Measurements from ENCODE around the gene OR6B3.
"Not testable (repeated sequence)": the region's sequence is repeated elsewhere in the genome, so short reads cannot be mapped to it uniquely, and the experiment has no call there.

The OR6B3 gene
- total RNA-seq, result 0 to 0.66 (median 0) reads per million in 17 experiments

GRCh38 chr2:240053173-240054155 is at the start of gene OR6B3:
OR6B3 (minus strand) TSS chr2:240053521.
- DNase-seq, result no peak

GRCh38 chr2:240098349-240098748 is 45.0 kb upstream of the OR6B3 start:
- DNase-seq, result no peak

- no peak for DNase-seq
These were observed 42.5 kb upstream of the OR6B3 start for GRCh38 chr2:240095556-240096523.

- DNase-seq, result no peak
These were observed 36.0 kb upstream of the OR6B3 start for GRCh38 chr2:240089306-240089705.

- DNase-seq, result no peak
These were observed 33.2 kb upstream of the OR6B3 start for GRCh38 chr2:240086563-240086962.

GRCh38 chr2:240078631-240079030 is 25.3 kb upstream of the OR6B3 start:
- no peak for DNase-seq

- DNase-seq, result no peak
These were observed 24.1 kb upstream of the OR6B3 start for GRCh38 chr2:240077442-240077841.

- DNase-seq, result no peak
These were observed 21.2 kb upstream of the OR6B3 start for GRCh38 chr2:240074545-240074944.

- DNase-seq, result no peak
These were observed 17.6 kb upstream of the OR6B3 start for GRCh38 chr2:240070907-240071306.

- DNase-seq, result no peak
These were observed 16.5 kb upstream of the OR6B3 start for GRCh38 chr2:240069829-240070228.

GRCh38 chr2:240068193-240068592 is 14.9 kb upstream of the OR6B3 start:
- DNase-seq, result no peak

GRCh38 chr2:240066489-240066888 is 13.2 kb upstream of the OR6B3 start:
- DNase-seq, result no peak

- no peak for DNase-seq
These were observed 11.6 kb upstream of the OR6B3 start for GRCh38 chr2:240064898-240065297.

GRCh38 chr2:240060977-240061591 is 7.8 kb upstream of the OR6B3 start:
- DNase-seq, result peak; percentile 67 to 72 (median 68)

GRCh38 chr2:240056678-240057077 is 3.4 kb upstream of the OR6B3 start:
- DNase-seq, result no peak

GRCh38 chr2:240055177-240055917 is 2.0 kb upstream of the OR6B3 start:
- no peak for DNase-seq

- DNase-seq, result no peak
These were observed 797 bp downstream of the OR6B3 start for GRCh38 chr2:240052524-240052923.

GRCh38 chr2:240051697-240052096 is 1.6 kb downstream of the OR6B3 start:
- no peak for DNase-seq

GRCh38 chr2:240050278-240050677 is 3.0 kb downstream of the OR6B3 start:
- no peak for DNase-seq

- DNase-seq, result no peak
These were observed 5.1 kb downstream of the OR6B3 start for GRCh38 chr2:240048237-240048636.

GRCh38 chr2:240045098-240045497 is 8.2 kb downstream of the OR6B3 start:
- no peak for DNase-seq

GRCh38 chr2:240044096-240044495 is 9.2 kb downstream of the OR6B3 start:
- DNase-seq, result not testable (repeated sequence)

Data from suppressor macrophage (primary cell).